Neural crest cell (in vitro differentiated cells): ENCODE measurements around the gene TTLL5. TPM values are rescaled to one million over a fixed set of nuclear protein-coding genes. Genes with fewer than 3 reads are reported as not detected.

Experiments used
- DNase-seq: peaks from one replicate; pipeline ENCODE4 v3.0.0; 2021; ENCODE audit warnings: low read depth, mixed read lengths, low spot score
- H3K27ac Mint-ChIP-seq: one replicate; pipeline ENCODE4 v1.8.0; 2021; ENCODE audit warnings: mild to moderate bottlenecking, mixed read lengths; ENCODE audit not compliant: unreplicated experiment
- H3K27me3 Mint-ChIP-seq: 2 replicates; pipeline ENCODE4 v1.8.0; 2021; ENCODE audit warnings: low read depth, mild to moderate bottlenecking, mixed read lengths
- H3K36me3 Mint-ChIP-seq: 2 replicates; pipeline ENCODE4 v1.8.0; 2021; ENCODE audit warnings: low read depth, mild to moderate bottlenecking, mixed read lengths
- H3K4me1 Mint-ChIP-seq: 2 replicates; pipeline ENCODE4 v1.8.0; 2021; ENCODE audit warnings: mixed read lengths
- H3K4me3 Mint-ChIP-seq: one replicate; pipeline ENCODE4 v1.8.0; 2021; ENCODE audit warnings: mild to moderate bottlenecking, mixed read lengths
- H3K9me3 Mint-ChIP-seq: 2 replicates; pipeline ENCODE4 v1.8.0; 2021; ENCODE audit warnings: mixed read lengths
- total RNA-seq: library from RNA; stranded (reverse); gene quantifications from 2 replicates; pipeline ENCODE4 v1.2.1, GENCODE V29; 2021
- TF ChIP-seq, protein P1 (sequence below): fragments of 200-600 bp; sonication (generic); conservative IDR thresholded peaks from 2 replicates; pipeline ENCODE4 v1.5.0; 2021; ENCODE audit warnings: antibody characterized with exemption, mild to moderate bottlenecking

Gene TTLL5
- total RNA-seq, 1 donor from 2014 or later: 55.7 TPM

DNA sequence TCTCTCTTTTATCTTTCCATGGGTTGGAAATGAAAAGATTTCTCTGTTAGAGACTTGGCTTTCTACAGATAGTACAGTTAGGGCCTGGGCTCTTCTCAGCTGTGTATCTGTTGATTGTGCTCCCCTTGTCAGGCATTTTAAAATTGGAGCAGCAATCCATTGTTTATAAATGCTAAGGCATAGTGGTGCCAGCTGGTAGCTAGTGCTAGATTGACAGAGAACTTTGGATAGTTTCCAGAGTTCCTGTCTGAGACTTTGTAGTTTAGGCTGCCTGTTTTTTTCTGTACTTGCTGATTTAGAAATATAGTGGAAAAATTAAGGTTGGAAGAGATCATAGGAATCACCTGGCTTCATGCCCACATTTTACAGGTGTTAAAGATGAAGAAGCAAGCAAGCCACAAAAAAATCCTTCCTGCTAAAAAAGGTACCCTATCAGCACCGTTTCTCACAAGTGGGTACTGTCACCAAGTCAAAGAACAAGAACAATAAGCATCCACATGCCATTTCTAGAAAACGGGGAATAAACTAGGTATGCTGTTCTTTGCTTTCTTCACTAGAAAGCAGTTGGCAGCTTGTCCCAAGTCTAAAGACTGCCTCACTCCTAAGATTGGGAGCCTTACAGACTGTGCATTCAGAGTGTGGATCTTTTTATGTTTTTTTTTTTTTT lies 6.2 kb downstream of the TTLL5 start:
- Mint-ChIP-seq H3K4me1 (peaks cover 7% of the 10 kb centered on the region), H3K27ac (no peak overlapping the region), H3K4me3 (no peak overlapping the region), H3K36me3 (peaks cover 13% of the 10 kb centered on the region), H3K27me3 (no peaks in the 10 kb centered on the region), H3K9me3 (peaks cover 3% of the 10 kb centered on the region)
- TF ChIP-seq, protein P1, sequence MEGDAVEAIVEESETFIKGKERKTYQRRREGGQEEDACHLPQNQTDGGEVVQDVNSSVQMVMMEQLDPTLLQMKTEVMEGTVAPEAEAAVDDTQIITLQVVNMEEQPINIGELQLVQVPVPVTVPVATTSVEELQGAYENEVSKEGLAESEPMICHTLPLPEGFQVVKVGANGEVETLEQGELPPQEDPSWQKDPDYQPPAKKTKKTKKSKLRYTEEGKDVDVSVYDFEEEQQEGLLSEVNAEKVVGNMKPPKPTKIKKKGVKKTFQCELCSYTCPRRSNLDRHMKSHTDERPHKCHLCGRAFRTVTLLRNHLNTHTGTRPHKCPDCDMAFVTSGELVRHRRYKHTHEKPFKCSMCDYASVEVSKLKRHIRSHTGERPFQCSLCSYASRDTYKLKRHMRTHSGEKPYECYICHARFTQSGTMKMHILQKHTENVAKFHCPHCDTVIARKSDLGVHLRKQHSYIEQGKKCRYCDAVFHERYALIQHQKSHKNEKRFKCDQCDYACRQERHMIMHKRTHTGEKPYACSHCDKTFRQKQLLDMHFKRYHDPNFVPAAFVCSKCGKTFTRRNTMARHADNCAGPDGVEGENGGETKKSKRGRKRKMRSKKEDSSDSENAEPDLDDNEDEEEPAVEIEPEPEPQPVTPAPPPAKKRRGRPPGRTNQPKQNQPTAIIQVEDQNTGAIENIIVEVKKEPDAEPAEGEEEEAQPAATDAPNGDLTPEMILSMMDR: no peak
- DNase-seq: no peak

DNA sequence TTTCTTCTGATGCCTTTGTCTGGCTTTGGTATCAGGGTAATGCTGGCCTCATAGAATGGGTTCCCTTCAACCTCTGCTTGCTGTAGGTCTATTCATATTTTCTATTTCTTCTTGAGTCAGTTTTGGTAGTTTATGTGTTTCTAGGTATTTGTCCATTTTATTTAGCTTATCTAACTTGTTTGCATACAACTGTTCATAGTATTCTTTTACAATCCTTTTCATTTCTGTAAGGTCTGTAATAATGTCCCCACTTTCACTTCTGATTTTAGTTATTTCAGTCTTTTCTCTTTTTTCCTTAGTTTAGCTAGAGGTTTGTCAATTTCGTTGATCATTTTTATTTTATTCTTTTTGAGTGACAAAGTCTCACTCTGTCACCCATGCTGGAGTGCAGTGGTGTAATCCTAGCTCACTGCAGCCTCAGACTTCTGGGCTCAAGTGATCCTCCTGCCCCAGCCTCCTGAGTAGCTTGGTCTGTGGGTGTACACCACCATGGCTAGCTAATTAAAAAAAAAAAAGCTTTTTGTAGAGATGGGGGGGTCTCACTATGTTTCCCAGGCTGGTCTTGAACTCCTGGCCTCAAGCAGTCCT lies 11.7 kb downstream of the TTLL5 start:
- no peak overlapping the region for H3K27ac Mint-ChIP-seq
- H3K27me3 Mint-ChIP-seq: no peaks in the 10 kb centered on the region
- H3K9me3 Mint-ChIP-seq: peaks cover 3% of the 10 kb centered on the region

DNA sequence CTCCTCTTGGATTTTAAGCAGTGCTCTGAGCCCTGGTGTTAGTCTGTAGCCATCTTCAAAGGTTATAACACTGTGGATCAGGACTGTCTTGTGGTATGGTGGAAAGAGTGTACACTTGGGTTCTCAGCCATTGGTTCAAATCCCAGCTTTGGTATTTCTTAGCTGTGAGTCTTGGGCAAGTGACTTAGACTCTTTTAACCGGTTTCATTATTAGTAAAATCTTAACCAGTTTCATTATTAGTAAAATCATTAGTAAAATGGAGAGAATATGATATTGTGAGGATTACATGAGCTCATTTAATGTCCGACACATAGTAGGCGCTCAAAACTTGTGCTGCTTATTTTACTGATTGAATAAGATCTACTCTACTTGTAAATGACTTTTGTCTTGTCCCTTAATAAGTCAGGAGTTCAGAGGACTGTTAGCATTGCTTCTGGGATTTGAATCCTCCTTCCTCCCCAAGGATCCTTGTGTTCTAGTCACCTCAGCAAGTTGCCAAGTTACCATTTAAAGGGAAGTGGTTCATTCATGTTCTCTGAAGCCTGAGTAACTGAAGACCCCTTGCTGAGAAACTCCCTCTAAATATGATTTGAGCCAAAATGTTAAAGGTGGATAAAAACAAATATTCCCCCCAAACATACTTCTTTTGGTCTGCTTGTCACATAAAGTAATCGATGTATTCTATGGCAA lies 12.4 kb downstream of the TTLL5 start:
- Mint-ChIP-seq H3K4me3 (no peak overlapping the region), H3K4me1 (peaks cover 4% of the 10 kb centered on the region), H3K9me3 (peaks cover 3% of the 10 kb centered on the region), H3K27ac (peak overlapping the region; percentile 15), H3K36me3 (peaks cover 25% of the 10 kb centered on the region), H3K27me3 (no peaks in the 10 kb centered on the region)
- TF ChIP-seq, protein P1: no peak
- DNase-seq: no peak

More for the DNA sequence above, 11.7 kb downstream of the TTLL5 start:
- TF ChIP-seq, protein P1: no peak
- Mint-ChIP-seq H3K4me3 (no peak overlapping the region), H3K4me1 (peaks cover 4% of the 10 kb centered on the region), H3K36me3 (peaks cover 25% of the 10 kb centered on the region)
- DNase-seq: no peak

DNA sequence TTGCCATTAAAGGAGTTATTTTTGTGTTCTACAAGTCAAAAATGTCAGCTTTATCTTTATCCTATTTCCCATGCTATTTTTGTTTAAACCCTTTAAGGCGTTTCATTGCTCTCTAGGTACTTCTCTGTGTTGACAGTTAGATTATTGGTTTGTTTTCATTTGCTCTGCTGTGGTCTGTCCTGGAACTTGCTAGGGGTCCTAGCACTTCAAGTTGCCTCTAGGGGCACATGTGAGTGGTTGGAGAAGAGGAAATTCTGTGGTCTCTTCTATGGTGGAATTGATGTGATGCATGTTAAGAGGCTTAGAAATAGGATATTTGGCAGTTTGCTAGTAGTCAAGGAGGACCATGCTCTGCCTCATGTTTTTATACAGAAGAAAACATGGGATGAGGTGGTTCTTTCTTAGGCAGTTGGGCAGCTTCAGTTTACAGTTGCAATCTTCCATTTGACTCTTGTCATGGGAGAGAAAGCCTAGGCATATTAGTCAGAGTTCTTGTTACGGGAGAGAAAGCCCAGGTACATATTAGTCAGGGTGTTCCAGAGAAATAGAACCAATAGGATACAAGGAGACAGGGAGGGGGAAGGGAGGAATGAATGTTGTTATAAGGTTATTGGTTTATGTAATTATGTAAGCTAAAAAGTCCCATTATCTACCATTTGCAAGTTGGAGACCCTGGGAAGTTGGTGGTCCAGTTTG lies 14.4 kb downstream of the TTLL5 start:
- TF ChIP-seq, protein P1: peak; percentile 19
- Mint-ChIP-seq H3K36me3 (peaks cover 18% of the 10 kb centered on the region), H3K4me3 (no peak overlapping the region), H3K27ac (no peak overlapping the region), H3K4me1 (peaks cover 4% of the 10 kb centered on the region), H3K9me3 (peaks cover 3% of the 10 kb centered on the region), H3K27me3 (no peaks in the 10 kb centered on the region)
- DNase-seq: no peak

DNA sequence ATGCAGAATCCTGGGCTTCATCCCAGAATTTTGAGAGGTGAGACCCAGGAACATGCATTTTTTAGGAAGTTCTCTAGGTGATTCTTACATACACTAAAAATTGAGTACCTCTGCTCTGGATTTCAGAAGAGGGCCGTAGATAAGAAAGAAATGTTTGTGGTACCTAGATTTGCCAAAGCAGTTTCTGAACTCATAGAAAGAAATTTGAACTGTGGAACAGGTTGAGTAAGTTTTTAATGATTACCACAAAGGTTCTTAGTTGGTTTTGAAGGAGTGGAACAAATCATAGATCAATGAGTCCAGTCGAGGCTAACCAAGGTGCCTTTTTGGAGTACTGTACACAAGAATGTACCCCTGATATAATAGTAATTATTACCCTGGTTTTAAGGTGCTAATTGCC lies 24.9 kb downstream of the TTLL5 start:
- TF ChIP-seq, protein P1: no peak
- H3K36me3 Mint-ChIP-seq: peaks cover 6% of the 10 kb centered on the region
- no peaks in the 10 kb centered on the region for H3K9me3 Mint-ChIP-seq

More for the DNA sequence above, 24.9 kb downstream of the TTLL5 start:
- Mint-ChIP-seq H3K4me3 (no peak overlapping the region), H3K27me3 (no peaks in the 10 kb centered on the region), H3K4me1 (no peaks in the 10 kb centered on the region), H3K27ac (no peak overlapping the region)
- no peak for DNase-seq
